ENCODE data around the gene NR5A2.

NR5A2 gene

DNA sequence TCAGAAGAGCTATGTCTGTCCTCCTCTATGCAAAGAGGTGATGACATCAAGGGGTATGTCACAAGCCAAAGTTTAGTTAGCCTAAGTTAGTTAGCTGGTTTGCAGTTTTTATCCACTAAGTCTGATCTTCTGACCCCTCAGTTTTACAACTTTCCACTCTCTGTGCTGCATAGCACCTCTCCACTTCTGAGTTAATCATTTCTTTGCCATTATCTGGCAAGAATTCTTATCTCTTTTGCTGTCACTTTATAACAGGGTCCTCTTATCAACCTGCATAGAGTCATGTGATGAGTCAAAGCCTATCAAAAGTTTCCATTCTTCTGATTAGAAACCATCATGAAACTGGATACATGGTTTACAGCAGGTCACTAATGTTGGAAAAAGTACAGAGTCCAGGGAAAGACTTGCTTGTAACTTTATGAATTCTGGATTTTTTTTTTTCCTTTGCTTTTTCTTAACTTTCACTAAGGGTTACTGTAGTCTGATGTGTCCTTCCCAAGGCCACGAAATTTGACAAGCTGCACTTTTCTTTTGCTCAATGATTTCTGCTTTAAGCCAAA lies at the start of gene NR5A2:
TSS of gene NR5A2 (plus strand) at position 447 of the 560 bp plus-strand sequence. CDS start 138 bp downstream, outside the sequence.
- DNase-seq, result no peak

DNA sequence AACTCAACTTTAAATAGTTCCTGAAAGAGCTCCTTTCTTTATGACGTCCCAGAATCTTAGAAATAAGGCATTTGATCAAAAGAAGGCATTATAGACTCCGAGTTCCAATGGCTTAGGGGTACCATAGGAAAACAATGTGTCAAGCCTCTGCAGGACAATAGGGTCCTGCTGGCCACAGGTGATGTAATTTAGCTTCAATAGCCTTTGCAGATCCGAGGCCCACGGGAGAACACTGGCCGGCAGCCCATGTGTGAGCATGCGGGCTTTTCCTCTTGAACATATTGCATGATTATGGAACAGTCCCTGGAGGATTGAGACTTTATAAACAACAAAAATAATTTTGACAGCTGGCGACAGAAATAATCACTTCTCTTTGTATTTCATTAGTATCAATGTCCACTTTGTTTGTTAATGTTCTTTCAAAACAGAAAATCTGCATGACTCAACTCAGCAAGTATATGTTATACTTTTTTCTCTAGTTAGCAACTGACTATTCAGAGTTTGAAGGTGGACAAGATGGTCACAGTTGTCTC lies 49.0 kb upstream of the NR5A2 start:
- DNase-seq, result no peak

DNA sequence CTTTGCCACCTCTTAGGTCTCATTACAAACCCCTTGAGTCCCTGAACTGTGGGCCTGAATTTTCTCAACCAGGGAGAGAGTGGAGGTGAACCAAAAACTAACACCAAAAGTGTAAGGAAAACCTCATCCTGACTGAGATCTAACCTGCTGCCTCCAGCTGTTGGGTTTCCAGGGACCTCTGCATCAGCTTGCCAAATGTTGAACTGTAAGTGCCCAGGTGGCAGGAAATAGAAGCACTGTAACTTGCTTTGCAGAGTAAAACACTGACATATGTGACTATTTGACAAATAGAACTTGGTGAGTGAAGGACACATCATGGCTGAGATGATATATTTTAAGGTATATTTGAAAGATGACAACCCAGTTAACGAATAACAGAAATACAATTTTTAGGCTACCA lies 48.4 kb upstream of the NR5A2 start:
- DNase-seq, result no peak

DNA sequence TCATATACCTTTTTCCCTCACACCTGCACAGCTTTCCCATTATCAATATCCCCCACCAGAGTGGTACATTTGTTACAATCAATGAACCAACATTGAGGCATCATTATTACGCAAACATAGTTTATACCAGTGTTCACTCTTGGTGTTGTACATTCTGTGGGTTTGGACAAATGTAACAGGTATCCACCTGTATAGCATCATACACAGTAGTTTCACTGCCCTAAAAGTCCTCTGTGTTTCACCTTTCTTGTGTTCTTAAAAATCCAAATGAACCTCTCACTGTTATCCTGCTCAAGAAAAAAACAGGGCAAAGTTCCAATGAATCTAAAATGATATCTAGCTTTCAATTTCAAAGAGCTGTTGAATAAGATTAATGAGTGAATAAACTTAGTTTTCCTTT lies 45.9 kb upstream of the NR5A2 start:
- no peak for DNase-seq

DNA sequence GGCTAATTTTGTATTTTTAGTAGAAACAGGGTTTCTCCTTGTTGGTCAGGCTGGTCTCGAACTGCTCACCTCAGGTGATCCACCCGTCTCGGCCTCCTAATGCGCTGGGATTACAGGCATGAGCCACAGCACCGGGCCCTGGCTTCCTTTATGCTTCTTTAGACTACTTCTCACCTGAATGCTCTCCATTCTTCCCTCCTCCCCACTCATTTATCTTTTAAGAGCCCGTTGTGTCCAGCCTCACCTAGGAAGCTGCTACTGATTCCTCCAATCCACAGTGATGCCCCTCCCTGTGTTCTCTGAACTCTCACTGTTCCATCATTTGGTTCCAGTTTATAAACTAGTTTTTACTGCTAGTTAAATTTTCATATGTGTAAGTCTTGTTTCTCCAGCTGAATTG lies 44.9 kb upstream of the NR5A2 start:
- no peak for DNase-seq

DNA sequence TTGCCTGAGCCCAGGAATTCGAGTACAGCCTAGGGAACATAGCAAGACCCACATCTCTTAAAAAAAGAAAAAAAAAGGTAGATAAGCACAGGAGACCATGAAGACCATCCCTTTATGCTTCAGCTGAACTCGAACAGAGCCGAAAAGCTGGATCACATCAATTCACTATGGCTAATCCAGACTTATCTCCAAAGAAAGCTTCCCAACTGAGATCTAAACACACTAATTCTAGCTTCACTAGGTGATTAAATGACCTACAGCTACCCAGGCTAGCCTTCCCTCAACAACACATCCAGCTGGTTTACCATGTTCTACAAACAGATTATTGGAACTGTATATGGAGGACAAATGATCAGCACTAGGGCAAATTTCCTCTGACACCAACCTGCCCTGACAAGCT lies 44.0 kb upstream of the NR5A2 start:
- no peak for DNase-seq

DNA sequence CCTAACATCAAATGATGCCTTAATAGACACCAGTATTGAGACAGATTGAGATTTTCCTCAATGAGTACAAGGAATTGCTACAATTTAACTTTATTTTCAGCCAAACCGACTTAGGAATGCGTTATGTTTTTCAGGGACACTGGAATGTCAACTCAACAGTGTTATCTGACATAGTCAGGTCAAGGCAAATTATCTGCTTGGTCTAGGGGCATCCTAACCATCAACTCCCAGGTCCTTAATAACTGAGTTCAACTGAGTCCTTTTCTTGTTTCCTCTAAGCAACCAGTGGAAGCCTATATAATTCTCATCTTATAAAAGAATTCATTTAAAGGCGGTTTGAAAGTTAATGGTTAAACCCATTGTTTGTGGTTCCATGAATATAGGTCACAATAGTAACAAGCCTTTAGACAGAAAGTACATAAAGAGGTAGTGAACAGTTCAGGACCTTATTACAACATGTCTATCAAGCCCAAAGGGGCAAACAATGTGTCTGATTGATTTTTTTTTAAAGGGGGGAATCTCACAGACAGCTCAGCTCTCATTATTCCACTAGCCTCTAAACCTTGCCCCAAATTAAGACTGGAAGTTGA lies 32.3 kb upstream of the NR5A2 start:
- DNase-seq, result no peak

DNA sequence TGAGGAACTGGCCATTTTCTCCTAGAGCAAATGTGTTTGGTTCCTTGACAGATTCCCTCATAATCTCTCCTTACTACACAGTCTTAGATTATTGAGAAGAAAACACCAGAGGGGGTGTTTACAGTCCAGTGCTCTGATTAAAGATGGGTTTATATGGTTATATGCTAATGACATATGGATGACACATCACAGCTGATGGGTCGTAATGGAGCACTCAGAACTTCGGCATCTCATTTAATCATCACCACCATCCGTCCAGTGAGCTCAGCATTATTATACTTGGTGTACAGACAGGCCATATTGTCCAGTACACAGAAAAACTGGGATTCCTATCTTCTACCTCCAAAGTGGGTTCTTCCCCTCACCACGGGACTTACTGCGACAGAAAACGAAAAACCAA lies 22.3 kb upstream of the NR5A2 start:
- no peak for DNase-seq

DNA sequence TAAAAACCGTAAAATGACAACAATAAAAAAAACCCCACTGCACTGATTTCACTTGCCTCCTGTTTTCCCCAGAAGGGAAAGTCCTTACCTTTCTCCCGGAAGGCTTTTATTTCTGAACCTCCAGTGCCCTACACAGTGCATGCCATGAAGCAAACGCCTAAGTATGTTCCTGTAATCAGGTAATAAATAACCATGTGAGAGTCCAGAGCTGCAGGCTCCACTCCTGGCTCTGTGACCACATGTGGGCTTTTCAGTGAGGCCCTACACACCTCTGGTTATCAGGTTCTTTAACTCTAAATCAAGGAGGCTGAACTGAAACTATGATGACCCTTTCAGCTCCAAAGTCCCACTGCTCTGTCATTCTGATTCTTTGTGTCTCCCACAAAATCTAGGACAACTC lies 20.8 kb upstream of the NR5A2 start:
- no peak for DNase-seq

DNA sequence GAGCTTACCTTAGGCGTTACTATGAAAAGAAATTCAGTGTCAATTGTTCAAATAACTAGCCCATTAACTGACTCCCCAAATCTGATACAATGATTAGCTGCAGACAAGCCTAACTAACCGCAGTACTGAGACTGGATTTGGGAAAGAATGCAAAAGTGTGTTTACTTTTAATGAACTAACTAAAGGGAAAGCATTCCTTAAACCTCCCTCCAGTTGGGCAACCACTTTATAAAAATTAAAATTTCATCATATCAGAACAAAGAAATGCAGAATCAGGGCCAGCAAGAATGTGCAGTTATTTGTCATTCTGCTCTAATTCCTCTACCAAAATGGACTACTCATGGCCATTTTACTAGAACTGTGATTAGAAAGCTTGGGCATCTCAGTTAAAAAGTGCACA lies 11.7 kb upstream of the NR5A2 start:
- DNase-seq, result no peak

DNA sequence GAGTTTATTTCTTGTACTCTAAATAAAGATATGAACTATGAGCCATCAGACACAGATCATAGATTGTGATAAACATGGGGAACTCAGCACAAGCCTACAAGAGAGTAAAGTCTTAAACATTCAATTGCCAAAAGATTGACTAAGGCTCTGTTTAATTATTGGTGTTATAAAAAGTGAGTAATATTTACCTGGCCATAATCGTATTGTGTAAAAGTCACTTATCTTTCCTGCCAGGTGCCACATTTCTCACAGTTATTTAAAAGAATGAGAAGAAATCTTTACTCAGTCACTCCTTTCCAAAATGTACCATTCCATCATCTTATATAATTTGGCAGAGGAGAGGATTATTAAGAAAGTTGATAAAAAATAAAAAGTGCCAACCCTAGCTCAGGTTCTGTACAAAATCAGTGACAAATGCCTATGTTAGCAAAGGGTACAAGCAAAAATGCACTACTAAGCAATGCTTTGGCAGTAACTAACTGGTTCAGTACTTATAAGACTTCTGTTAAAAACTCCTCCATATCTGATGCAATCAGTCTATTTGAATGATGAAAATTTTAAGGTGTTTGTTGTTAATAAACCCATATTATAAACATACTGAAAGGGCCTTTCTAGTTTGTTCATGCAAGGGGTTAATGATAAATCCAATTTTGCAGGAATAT lies 5.8 kb upstream of the NR5A2 start:
- no peak for DNase-seq

DNA sequence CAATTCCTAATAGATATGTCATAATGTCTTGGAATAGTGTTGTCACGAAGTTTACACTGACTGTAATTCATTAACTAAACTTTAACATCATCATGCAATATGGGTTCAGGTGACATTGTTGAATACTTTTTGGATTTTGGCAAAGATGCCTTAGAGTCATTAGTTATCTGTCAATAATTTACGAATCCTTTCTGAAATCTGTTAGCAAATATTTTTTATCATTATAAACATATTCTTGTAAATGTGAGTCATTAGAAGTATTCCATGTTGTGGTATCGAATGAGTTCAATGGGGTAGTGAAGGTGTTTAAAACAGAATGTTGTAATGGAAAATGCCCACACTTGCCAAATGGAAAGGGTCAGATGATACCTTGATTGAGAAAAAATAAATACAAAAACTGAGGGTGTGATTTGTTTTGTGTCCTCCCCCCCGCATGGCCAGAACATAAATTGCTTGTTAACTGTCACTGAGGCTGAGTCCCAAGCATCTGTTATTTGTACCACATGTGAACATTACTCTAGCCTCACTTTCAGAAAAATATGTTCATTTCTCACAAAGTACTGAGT lies 5.2 kb upstream of the NR5A2 start:
- DNase-seq, result no peak

DNA sequence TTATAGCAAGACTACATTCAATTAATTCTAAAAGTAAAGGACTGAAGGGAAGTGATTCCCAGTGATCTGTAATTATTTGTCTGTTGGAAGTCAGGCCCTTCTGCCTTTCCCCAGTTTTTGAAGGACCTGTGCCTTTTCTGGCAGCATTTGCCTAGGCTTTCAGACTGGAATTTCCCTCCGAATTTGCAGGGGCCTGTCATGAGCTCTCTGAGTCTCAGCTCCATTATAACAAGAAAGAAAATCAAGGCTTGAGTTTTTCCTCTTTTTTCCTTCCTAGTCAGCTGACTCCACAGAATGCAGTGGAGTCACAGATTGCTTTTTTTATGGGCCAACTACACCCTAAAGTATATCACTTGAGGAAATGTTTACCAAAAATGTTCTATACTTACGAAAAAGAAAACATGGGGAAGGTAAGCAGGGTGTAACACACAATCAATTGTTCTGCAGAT lies 1.1 kb downstream of the NR5A2 start:
- DNase-seq, result peak; percentile 45

DNA sequence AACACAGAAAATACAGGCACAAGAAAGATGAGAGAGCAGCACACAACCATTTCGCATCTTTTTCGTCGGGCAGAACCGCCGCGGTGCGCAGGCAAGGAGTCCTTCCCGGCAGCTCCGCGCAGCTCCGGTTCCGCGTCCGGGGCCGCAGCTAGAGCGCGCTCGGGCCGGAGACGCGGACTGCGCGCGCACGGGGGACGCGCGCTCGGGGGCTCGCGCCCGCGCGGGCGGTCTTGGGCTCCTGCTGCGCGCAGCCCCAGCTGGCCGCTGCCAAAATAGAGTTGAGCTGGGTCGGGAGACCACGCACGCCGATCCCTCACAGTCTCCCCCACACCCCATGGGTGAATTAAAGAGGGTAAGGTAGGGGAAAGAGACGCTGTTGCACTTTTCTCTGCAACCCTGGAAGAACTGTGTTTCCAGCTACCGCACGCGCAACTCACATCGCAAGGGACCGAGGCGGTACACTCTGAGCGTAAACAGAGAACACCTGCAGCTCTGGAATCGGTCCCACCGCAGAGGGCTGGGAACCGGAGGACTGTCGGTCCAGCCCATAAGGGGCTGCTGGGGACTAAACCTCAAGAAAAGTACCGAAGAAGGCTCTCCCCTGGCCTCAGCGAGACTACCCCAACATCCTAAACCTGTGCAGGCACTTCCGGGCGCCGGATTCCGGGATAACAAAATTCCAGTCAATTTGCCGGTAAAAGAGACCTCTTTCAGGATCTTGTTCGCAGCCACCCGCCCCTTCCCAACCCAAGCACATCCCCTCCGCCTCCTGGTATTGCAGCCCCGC lies 1.7 kb downstream of the NR5A2 start:
- peak; percentile 81 for DNase-seq

DNA sequence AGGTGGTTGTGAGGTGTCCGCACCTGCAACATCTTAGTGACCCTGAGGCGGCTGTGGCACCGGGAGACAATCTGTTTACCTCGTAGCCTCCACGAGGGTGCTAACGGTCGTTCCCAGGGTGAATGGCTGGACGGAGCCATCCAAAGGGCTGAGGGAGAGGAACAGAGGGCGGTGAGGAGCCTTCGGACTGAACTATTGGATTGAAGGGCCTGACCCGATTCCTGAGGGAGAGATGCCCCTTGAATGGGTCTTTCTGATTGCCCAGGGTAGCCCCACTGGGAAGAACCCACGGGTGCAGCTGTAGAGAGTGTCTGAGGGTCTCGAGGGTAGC lies 2.3 kb downstream of the NR5A2 start:
- peak; percentile 55 for DNase-seq

DNA sequence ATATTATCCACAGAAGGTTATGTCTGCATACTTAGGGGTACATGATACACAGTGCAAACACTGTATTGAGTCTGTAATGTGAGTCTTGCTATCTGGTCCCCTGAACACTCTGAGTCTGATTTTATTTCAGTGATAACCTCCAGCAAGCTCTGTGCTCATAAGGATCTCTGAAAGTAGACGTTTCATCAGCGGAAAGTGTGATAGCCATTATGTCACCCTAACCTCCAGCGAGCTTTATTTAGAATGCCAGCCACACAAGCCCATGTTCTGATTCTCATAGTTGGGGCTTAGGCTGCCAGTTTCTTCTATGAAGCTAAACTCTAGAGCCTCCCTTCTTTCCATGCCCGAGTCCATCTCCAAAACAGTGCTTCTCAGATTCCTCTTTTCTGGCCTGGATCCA lies 3.3 kb downstream of the NR5A2 start:
- DNase-seq, result no peak

DNA sequence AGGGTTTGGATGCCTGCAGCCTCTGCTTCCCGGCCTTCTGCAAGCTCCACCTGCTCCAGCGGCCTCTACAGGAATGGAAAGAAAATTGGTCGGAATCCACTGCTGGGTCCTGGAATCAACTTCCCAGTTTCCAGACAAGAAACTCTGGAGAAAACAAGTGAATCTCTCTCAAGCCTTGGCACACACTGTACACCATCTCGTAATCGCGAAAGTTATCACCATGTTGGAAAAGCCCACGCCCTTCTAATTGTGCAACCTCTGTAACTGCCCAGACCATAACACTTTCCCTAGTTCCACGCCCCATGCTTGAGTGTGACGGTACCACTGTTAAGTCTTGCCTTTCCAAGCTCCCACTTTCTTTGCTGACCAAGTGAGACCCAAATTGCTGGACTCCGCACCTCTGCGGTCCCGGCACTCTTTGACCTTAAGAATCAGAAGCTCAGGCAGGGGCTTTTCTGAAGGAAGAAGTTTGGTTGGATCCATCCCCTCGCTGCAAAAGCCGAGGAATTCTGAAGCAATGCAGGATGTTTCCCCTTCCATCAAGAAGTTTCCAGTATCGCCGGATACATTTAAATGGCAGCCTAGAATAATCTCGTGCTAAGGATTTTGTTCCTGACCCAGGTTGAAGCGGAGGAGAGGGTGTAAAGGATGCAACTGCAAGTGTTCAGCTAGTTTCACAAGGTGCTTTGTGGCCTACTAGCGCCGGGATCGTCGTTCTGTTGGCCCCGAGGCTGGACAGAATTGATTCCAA lies 6.2 kb downstream of the NR5A2 start:
- no peak for DNase-seq

DNA sequence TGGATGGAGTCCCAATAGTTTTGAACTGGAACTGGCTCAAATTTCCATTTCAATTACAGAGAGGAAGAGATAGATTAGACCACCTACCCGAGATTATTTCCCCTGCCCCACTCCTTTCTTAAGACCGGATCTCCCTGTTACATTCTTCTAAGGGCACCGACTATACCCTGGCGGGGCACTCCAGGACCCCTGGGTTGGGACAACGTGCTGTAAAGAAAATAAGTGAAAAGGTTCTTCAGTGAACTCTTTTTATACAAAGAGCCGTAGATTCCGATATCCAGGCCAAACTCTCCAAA lies 6.7 kb downstream of the NR5A2 start:
- DNase-seq, result no peak

DNA sequence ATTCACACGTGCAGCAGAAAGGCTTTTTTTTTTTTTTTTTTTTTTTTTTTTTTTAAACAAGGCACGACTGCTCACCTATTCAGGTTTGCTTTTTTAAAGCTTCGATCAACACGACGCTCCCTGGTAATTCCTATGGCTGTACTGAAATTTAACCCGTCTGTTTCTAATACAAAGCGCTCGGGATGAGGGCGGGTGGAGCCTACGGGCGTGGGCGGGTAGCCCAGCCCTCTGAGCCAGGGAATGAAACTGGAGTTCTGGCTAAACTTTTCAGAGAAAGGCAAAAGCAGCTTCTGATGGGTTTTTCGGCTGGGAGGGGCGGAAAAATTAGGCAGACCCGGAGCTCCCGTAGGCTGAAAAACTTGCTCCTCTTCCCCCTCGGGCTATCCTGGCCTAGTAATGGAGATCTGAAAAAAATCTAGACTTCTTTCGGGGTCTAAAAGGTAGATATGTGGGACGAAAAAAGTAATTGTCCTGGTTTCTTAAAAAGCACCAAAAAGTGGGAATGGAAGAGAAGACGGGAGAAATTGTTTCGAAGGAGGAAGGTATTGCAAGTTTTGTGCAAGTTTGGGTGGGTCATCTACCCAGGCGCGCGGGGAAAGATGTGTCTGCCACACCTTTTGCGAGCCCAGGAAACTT lies 7.4 kb downstream of the NR5A2 start:
- no peak for DNase-seq

DNA sequence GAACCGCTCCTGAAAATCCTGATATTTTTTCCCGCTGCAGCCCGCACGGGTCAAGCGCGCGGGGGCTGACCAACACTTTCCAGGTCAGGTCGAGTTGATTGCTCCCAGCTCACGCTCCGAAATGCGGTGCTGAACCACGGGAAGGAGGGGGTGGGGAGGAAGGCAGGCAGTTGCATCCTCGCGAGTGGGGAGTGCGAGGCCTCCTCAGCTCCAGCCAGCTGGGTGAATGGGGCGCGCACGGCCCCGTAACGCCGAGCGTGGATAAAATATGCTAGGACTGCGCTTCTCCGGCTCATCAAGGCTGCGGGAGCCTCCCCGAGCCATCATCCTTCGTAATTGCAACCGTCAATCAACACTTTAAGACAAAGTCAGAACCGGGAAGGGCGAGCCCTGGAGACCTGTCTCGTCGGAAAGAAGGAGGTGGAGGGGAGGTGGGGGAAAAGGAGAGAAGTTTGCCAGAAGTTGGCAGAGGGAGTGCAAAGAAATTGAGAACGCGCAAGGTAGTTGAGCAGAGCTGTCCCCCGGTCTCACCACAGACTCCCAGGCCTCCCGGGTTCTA lies 8.0 kb downstream of the NR5A2 start:
- no peak for DNase-seq

DNA sequence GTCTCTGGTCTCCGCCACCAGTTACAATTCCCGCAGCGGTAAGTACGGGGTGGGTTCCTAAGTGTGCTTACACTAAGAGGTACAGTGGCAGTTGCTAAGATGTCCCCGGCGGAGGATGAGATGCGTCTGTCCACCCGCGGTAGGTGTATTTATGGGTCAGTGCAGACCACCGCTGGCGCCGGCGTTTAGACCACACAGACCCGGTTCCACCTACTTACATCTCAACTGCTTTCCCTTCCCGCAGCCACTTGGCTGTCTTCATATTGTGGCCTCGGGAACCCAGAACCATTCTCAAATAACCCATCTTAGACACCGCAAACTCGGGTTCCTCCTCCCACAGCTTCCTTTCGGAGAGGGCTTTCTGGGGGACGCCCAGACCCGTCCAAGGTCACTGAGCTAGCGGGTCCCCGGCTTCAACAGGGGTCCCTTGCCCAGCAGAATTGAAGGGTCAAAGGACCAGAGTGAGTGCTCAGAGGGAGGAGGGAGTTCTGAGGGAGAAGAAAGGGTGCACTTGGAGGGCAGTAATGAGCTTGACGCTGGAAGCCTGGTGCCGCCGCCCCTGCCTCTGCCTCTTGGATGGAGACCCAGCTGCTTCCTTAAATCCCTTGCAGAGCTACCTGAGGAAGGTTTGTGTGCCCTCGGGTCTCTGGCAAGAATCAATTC lies 8.6 kb downstream of the NR5A2 start:
- DNase-seq, result no peak

Measured in NCI-H345 (cell line).